ENCODE data around the gene TNKS1BP1.
"Not testable (repeated sequence)": the region's sequence is repeated elsewhere in the genome, so short reads cannot be mapped to it uniquely, and the experiment has no call there.

Gene TNKS1BP1

GRCh38 chr11:57301711-57302423 lies 22.9 kb downstream of the TNKS1BP1 start:
- DNase-seq (ENCODE audit: extremely low spot score) = no peak
- TF ChIP-seq FOXK2 (IDR thresholded peaks at IDR 0.05) (no peak), ZNF384 (IDR thresholded peaks at IDR 0.05) (no peak), HDGF (IDR thresholded peaks at IDR 0.05; ENCODE audit: borderline replicate concordance) (no peak), ELF4 (IDR thresholded peaks at IDR 0.05) (no peak)
- ChIA-PET CTCF (no interaction called here), POLR2A (no interaction called here)

DNA sequence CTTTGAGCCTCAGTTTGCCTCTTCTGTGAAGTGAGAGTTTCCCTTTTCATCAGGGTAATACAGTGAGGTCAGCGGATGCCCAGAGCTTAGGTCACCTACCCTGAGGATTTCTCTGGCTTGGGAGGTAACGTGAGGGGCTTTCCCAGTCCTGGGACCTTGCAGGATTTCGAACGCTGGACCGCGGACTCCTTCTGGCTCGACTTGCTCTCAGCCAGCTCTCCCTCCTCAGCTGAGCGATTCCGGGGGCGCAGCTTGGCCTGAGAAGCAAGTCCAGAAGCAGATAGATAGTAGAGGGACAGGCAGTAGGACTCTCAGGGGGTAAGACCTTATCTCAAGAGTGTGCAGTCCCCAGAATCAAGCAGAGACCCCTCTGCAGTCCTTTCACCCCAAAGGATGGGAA lies 24.0 kb downstream of the TNKS1BP1 start:
- POLR2A ChIA-PET = no interaction called here
- TF ChIP-seq SP1 (IDR thresholded peaks at IDR 0.05) (no peak), NFRKB (IDR thresholded peaks at IDR 0.05) (no peak), SUZ12 (IDR thresholded peaks at IDR 0.05) (no peak), ZNF384 (IDR thresholded peaks at IDR 0.05) (no peak), FOXA1 (IDR thresholded peaks at IDR 0.05) (no peak), LEF1 (IDR thresholded peaks at IDR 0.05; ENCODE audit: borderline replicate concordance) (no peak), FOXM1 (IDR thresholded peaks at IDR 0.05; ENCODE audit: borderline replicate concordance) (no peak), HDGF (IDR thresholded peaks at IDR 0.05; ENCODE audit: borderline replicate concordance) (no peak), FOXK2 (IDR thresholded peaks at IDR 0.05) (no peak), BHLHE40 (IDR thresholded peaks at IDR 0.05; ENCODE audit: borderline replicate concordance) (no peak), TARDBP (IDR thresholded peaks at IDR 0.05) (no peak), ELF4 (IDR thresholded peaks at IDR 0.05) (no peak), CTBP1 (IDR thresholded peaks at IDR 0.05; ENCODE audit: borderline replicate concordance) (no peak), ARNT (IDR thresholded peaks at IDR 0.05) (no peak), PKNOX1 (IDR thresholded peaks at IDR 0.05) (no peak), L3MBTL2 (conservative IDR thresholded peaks at IDR 0.05) (no peak)
- CTCF ChIA-PET = no interaction called here
- no peak for DNase-seq (ENCODE audit: extremely low spot score)

DNA sequence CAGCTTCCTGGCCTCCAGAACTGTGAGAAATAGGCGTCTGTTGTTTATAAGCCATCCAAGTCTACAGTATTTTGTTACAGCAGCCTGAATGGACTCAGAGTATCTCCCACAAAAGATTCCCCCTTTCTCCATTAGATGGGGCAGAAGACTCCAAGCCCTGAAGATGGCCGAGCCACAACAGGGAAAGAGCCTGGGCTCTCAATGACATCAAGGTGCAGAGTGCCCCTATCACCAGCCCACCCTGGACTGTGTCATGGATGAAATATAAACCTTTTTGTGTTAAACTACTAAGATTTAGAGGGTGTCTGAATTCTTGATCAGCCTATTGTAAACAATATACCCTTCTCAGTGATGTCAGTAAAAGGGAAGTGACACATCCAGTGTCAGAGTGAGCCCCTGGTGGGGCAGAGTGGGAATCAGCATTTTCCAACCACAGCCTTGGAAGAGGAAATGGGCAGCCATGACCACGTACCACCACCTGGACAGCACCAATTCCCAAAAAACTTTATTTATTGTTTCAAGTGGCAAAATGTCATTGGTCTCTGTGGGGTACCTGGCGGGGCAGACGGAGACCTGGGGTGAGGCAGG lies 25.5 kb downstream of the TNKS1BP1 start:
- TF ChIP-seq ZNF384 (IDR thresholded peaks at IDR 0.05) = no peak
- ChIA-PET CTCF (no interaction called here), POLR2A (no interaction called here)
- no peak for DNase-seq (ENCODE audit: extremely low spot score)

DNA sequence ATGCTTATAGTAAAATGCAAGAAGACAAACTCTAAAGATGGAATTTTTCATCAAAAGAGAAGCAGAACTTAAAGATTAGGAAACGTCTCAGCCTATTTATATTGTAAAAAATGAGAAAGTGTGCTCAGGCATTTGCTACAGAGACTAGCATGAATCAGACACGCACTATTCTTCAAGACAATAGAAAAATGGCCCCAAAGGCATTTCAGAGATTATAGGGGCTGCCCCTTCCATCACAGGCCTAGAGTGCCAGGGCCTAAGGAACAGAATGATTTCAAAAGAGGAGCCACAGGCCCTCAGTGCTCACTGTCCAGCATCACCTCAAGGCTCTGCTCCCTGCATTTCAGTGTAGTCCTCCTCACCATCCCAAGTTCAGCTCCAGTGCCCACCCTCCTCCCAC lies 27.5 kb downstream of the TNKS1BP1 start:
- TF ChIP-seq SP1 (IDR thresholded peaks at IDR 0.05) (no peak), FOXM1 (IDR thresholded peaks at IDR 0.05; ENCODE audit: borderline replicate concordance) (no peak), ELF4 (IDR thresholded peaks at IDR 0.05) (no peak), BHLHE40 (IDR thresholded peaks at IDR 0.05; ENCODE audit: borderline replicate concordance) (no peak), CTBP1 (IDR thresholded peaks at IDR 0.05; ENCODE audit: borderline replicate concordance) (no peak), TARDBP (IDR thresholded peaks at IDR 0.05) (no peak), HDGF (IDR thresholded peaks at IDR 0.05; ENCODE audit: borderline replicate concordance) (no peak)
- POLR2A ChIA-PET = no interaction called here
- CTCF ChIA-PET = no interaction called here
- no peak for DNase-seq (ENCODE audit: extremely low spot score)

DNA sequence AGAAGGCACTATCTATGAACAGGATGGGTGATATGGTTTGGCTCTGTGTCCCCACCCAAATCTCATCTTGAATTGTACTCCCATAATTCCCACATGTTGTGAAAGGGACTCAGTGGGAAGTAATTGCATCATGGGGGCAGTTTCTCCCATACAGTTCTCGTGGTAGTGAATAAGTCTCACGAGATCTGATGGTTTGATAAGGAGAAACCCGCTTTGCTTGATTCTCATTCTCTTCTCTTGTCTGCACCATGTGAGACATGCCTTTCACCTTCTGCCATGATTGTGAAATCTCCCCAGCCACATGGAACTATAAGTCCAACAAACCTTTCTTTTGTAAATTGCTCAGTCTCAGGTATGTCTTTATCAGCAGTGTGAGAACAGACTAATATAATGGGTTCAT lies 28.5 kb downstream of the TNKS1BP1 start:
- CTCF ChIA-PET; DNase-seq (ENCODE audit: extremely low spot score): not testable (repeated sequence)
- POLR2A ChIA-PET = interaction anchor here (1.0 kb wide), 1 partner anchor 29 kb away, joined by 4 read pairs; no protein-coding TSS in a partner anchor

DNA sequence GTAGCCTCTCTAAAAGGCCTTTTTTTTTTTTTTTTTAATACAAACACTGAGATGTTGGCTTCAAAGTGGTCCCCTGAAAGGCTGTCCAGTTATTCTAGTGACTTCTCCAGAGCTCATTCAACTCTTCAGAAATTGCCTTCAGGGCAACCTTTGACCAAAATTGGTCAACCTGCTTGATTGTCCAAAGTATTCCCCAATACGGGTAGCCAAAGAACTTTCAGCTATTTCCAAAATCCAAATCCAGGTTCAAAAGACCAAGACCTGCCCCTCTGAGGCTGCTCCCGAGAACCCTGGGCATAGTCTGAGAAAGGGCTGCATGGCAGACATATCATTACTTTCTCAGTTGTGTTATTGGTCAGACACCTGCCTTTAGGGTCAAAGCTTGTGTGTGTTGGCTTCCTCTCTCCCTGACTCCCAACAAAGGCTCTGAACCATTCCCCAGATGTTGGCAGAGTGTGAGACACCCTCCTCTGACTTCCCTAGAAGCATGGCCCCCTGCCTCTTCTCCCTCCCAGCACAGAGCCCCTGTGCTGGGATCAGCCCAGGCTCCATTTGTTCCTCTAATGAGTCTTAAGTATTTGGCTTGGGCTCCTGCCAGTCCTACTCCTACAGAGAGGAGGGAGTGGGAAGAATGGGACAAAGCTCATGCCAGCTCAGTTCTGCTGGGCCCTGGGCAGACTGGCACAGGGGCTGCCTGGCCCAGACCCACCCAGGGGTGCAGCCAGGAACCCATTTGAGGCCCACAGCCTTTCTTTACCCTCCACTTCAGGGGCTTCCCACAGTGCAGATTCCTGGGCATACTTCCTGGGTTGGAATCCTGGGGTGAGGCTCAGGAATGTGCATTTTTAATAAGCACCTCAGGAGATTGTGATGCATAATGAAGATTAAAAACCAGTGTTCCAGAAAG lies 30.3 kb downstream of the TNKS1BP1 start:
- POLR2A ChIA-PET = no interaction called here
- CTCF ChIA-PET = no interaction called here
- no peak for DNase-seq (ENCODE audit: extremely low spot score)
- no peak for TF ChIP-seq PKNOX1 (IDR thresholded peaks at IDR 0.05)
- TF ChIP-seq SP1 (IDR thresholded peaks at IDR 0.05) = no peak
- TF ChIP-seq ARNT (IDR thresholded peaks at IDR 0.05) = no peak
- no peak for TF ChIP-seq FOXK2 (IDR thresholded peaks at IDR 0.05)

DNA sequence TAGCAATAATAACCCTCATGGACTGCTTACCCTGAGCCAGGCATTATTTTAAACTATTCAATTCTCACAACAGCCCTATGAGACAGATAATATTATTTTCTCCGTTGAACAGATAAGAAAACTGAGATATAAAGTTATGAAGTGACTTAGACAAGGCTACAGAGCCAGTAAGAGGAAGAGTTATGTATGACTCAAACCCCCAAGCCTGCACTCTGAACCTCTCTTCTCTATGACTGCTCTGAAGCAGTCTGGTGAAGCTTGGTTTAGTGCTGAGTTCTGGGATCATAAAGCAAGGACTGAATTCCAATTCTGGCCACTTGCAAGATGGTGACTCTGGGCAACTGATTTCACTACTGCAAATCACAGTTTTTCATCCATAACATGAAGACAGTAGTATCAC lies 34.5 kb downstream of the TNKS1BP1 start:
- TF ChIP-seq PKNOX1 (IDR thresholded peaks at IDR 0.05) (no peak), ZNF384 (IDR thresholded peaks at IDR 0.05) (no peak), CTBP1 (IDR thresholded peaks at IDR 0.05; ENCODE audit: borderline replicate concordance) (no peak), LEF1 (IDR thresholded peaks at IDR 0.05; ENCODE audit: borderline replicate concordance) (no peak), FOXM1 (IDR thresholded peaks at IDR 0.05; ENCODE audit: borderline replicate concordance) (no peak), FOXA1 (IDR thresholded peaks at IDR 0.05) (no peak), ELF4 (IDR thresholded peaks at IDR 0.05) (no peak), SP1 (IDR thresholded peaks at IDR 0.05) (no peak), BHLHE40 (IDR thresholded peaks at IDR 0.05; ENCODE audit: borderline replicate concordance) (no peak), ARNT (IDR thresholded peaks at IDR 0.05) (no peak), FOXK2 (IDR thresholded peaks at IDR 0.05) (no peak), SUZ12 (IDR thresholded peaks at IDR 0.05) (no peak), TARDBP (IDR thresholded peaks at IDR 0.05) (no peak), NFRKB (IDR thresholded peaks at IDR 0.05) (no peak), L3MBTL2 (conservative IDR thresholded peaks at IDR 0.05) (no peak), HDGF (IDR thresholded peaks at IDR 0.05; ENCODE audit: borderline replicate concordance) (no peak)
- no peak for DNase-seq (ENCODE audit: extremely low spot score)
- CTCF ChIA-PET = no interaction called here
- POLR2A ChIA-PET = no interaction called here
